Tibial artery (tissue), 4 donors: ENCODE measurements around the gene NTN3.
"Not testable (repeated sequence)": the region's sequence is repeated elsewhere in the genome, so short reads cannot be mapped to it uniquely, and the experiment has no call there.

Source experiments
- DNase-seq, 2 donors: peaks; one replicate each; pipeline ENCODE4 v3.0.0-alpha.2; 2019
- H3K27ac ChIP-seq, 2 donors: fragments of 200-600 bp; sonication (generic) in 1 of 2; 1 replicate in 1 of 2; 2 replicates in 1 of 2; pipeline ENCODE4 v1.5.1; 2018 to 2019; ENCODE audit warnings: mild to moderate bottlenecking in 1 of 2
- H3K27me3 ChIP-seq, 2 donors: fragments of 200-600 bp; sonication (generic) in 1 of 2; one replicate each; pipeline versions ENCODE4 v1.5.1 to v1.6.0; 2016 to 2019
- H3K36me3 ChIP-seq, 3 donors: fragments of 200-600 bp; sonication (generic) in 2 of 3; one replicate each; pipeline ENCODE4 v1.5.1; 2016 to 2019; ENCODE audit warnings: mild to moderate bottlenecking in 2 of 3
- H3K4me1 ChIP-seq, 4 donors: fragments of 200-600 bp; sonication (generic) in 2 of 4; 1 replicate in 3 of 4; 2 replicates in 1 of 4; pipeline ENCODE4 v1.5.1; 2016 to 2019
- H3K4me3 ChIP-seq, 2 donors: fragments of 200-600 bp; sonication (generic) in 1 of 2; 1 replicate in 1 of 2; 2 replicates in 1 of 2; pipeline ENCODE4 v1.5.1; 2018 to 2019; ENCODE audit warnings: mild to moderate bottlenecking in 2 of 2
- H3K9me3 ChIP-seq, 3 donors: fragments of 200-600 bp; sonication (generic) in 1 of 3; one replicate each; pipeline ENCODE4 v1.5.1; 2016 to 2019
- intact Hi-C: fragments of 100-400 bp; cut with DNase I; formaldehyde crosslinking; loops from one replicate; pipeline ENCODE4 v1.15.0; 2023; ENCODE audit warnings: low total_unique reads
- TF ChIP-seq, protein P1 (sequence below), 2 experiments: fragments of 200-600 bp in 1 of 2; fragments of 450-650 bp in 1 of 2; IDR thresholded peaks; one replicate each; pipeline ENCODE4 v1.5.1; 2017 to 2019; ENCODE audit warnings: antibody characterized with exemption in 2 of 2, mild to moderate bottlenecking in 1 of 2, moderate library complexity in 1 of 2

Gene NTN3

DNA sequence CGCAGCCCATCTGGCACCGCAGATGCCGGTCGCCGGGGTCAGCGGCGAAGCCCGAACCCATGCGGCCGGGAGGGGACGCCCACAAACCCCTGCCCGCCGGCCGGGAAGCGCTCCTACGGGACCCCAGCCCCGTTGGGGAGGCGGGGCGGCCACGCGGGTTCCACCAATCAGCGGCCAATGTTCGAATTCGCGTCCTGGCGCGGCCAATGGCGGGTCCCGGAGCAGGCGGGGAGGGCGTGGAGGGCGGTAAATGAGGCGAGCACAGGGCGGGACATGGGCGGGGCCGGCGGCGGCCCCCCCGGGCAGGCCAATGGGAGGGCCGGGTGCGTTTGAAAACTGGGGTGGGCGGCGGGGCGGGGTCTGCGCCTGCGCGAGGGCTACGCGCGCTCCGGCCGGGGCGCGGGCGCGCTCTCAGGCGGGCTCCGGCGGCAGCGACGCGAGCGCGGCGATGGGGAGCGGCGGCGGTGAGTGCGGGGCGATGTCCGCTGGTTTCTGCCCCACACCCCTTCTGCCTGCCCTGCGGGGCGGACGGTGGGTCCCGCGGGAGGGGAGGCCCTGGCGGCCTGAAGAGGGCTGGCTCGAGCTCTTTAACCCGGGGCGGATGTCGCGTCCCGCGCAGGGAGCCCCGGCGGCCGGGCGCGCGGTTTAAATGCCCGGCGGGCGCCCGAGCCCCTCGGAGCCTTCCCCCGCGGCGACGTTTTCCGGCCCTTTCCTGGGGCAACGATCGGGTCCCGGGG is 41.9 kb upstream of the NTN3 start, which contains the start of gene CCNF:
TSS of gene CCNF (plus strand) at position 414 of the 737 bp plus-strand sequence. CDS start at position 449, 35 bp downstream.
- H3K4me1 ChIP-seq, result peaks cover 0 to 16% (median 13%) of the 10 kb centered on the region in 4 donors
- H3K9me3 ChIP-seq, result no peaks in the 10 kb centered on the region
- H3K4me3 ChIP-seq, result peak within 1 kb of the TSS; percentile 63 to 96
- peaks cover 0 to 15% (median 0%) of the 10 kb centered on the region in 3 donors for H3K36me3 ChIP-seq
- peak; percentile 96 to 98 for DNase-seq
- intact Hi-C loops, result loop anchor here (2.0 to 5.0 kb wide), 2 partner anchors 73 to 88 kb away; partner anchors contain the start of gene ABCA3
- peak within 1 kb of the TSS; percentile 73 to 75 for H3K27ac ChIP-seq
- TF ChIP-seq, protein P1, sequence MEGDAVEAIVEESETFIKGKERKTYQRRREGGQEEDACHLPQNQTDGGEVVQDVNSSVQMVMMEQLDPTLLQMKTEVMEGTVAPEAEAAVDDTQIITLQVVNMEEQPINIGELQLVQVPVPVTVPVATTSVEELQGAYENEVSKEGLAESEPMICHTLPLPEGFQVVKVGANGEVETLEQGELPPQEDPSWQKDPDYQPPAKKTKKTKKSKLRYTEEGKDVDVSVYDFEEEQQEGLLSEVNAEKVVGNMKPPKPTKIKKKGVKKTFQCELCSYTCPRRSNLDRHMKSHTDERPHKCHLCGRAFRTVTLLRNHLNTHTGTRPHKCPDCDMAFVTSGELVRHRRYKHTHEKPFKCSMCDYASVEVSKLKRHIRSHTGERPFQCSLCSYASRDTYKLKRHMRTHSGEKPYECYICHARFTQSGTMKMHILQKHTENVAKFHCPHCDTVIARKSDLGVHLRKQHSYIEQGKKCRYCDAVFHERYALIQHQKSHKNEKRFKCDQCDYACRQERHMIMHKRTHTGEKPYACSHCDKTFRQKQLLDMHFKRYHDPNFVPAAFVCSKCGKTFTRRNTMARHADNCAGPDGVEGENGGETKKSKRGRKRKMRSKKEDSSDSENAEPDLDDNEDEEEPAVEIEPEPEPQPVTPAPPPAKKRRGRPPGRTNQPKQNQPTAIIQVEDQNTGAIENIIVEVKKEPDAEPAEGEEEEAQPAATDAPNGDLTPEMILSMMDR (IDR thresholded peaks at IDR 0.05), result peak in 1 of 2 experiments; percentile 26
- no peaks in the 10 kb centered on the region for H3K27me3 ChIP-seq

- no peak for DNase-seq
- TF ChIP-seq, protein P1 (IDR thresholded peaks at IDR 0.05), result no peak
- Histone ChIP-seq H3K4me3 (peak overlapping the region; percentile 63 to 96), H3K27me3 (no peaks in the 10 kb centered on the region), H3K9me3 (no peaks in the 10 kb centered on the region), H3K36me3 (peaks cover 0 to 15% (median 0%) of the 10 kb centered on the region in 3 donors), H3K27ac (peak overlapping the region; percentile 69 to 70), H3K4me1 (peaks cover 0 to 16% (median 13%) of the 10 kb centered on the region in 4 donors)
- intact Hi-C loops, result loop anchor here (2.0 to 5.0 kb wide), 2 partner anchors 72 to 89 kb away; partner anchors contain the start of gene ABCA3
Observed at GRCh38 chr16:2429771-2430663, 41.1 kb upstream of the NTN3 start.

- H3K27ac ChIP-seq, result no peak overlapping the region
- no peak overlapping the region for H3K4me3 ChIP-seq
- intact Hi-C loops, result no loop called here
- H3K9me3 ChIP-seq, result no peaks in the 10 kb centered on the region
- TF ChIP-seq, protein P1 (IDR thresholded peaks at IDR 0.05), result no peak
- DNase-seq, result no peak
- peaks cover 0 to 16% (median 13%) of the 10 kb centered on the region in 4 donors for H3K4me1 ChIP-seq
- peaks cover 0 to 26% (median 0%) of the 10 kb centered on the region in 3 donors for H3K36me3 ChIP-seq
- no peaks in the 10 kb centered on the region for H3K27me3 ChIP-seq
Observed at GRCh38 chr16:2432286-2432685, 38.8 kb upstream of the NTN3 start.

- H3K36me3 ChIP-seq, result peaks cover 0 to 28% (median 0%) of the 10 kb centered on the region in 3 donors
Observed at GRCh38 chr16:2432801-2433505, 38.1 kb upstream of the NTN3 start.

GRCh38 chr16:2435236-2435635 is 35.9 kb upstream of the NTN3 start:
- H3K36me3 ChIP-seq, result peaks cover 0 to 44% (median 0%) of the 10 kb centered on the region in 3 donors
- H3K27ac ChIP-seq, H3K4me3 ChIP-seq, DNase-seq, H3K4me1 ChIP-seq, intact Hi-C loops, H3K9me3 ChIP-seq, H3K27me3 ChIP-seq: not testable (repeated sequence)

More at GRCh38 chr16:2432801-2433505, 38.1 kb upstream of the NTN3 start:
- no peaks in the 10 kb centered on the region for H3K27me3 ChIP-seq
- H3K9me3 ChIP-seq, result no peaks in the 10 kb centered on the region
- no peak overlapping the region for H3K4me3 ChIP-seq
- intact Hi-C loops, result no loop called here
- no peak for DNase-seq
- peaks cover 0 to 16% (median 13%) of the 10 kb centered on the region in 4 donors for H3K4me1 ChIP-seq
- TF ChIP-seq, protein P1 (IDR thresholded peaks at IDR 0.05), result no peak
- H3K27ac ChIP-seq, result no peak overlapping the region
